Suprapubic skin (tissue), 4 donors: ENCODE data around the gene RGS7.

Experiments used
- CTCF ChIP-seq, 2 donors: fragments of 200-600 bp in 1 of 2; fragments of 450-650 bp in 1 of 2; sonication (generic) in 1 of 2; IDR thresholded peaks; one replicate each; pipeline ENCODE4 v1.5.1; 2016 to 2019; ENCODE audit warnings: antibody characterized with exemption in 2 of 2, mild to moderate bottlenecking in 1 of 2, moderate library complexity in 1 of 2
- EP300 ChIP-seq: sonication (generic); formaldehyde crosslinking; IDR thresholded peaks from one replicate; pipeline ENCODE4 v1.6.1; 2017; ENCODE audit warnings: antibody characterized with exemption
- POLR2A ChIP-seq, 2 donors: fragments of 450-650 bp; IDR thresholded peaks; one replicate each; pipeline ENCODE4 v1.6.1; 2017; ENCODE audit warnings: antibody characterized with exemption in 2 of 2, mild to moderate bottlenecking in 2 of 2, moderate library complexity in 2 of 2
- POLR2AphosphoS5 ChIP-seq, 3 donors: sonication (generic); formaldehyde crosslinking; IDR thresholded peaks; one replicate each; pipeline ENCODE4 v1.6.1; 2017; ENCODE audit warnings: antibody characterized with exemption in 3 of 3

GRCh38 chr1:240877605-240878004 is 479.4 kb downstream of the RGS7 start:
- TF ChIP-seq CTCF (IDR thresholded peaks at IDR 0.05) (no peak), EP300 (no peak), POLR2A (IDR thresholded peaks at IDR 0.05) (no peak), POLR2AphosphoS5 (IDR thresholded peaks at IDR 0.05) (no peak)
